Activated CD4-positive, alpha-beta T cell treated with anti-CD3 and anti-CD28 coated beads, Interleukin-10, Interleukin-2, amounts not matched to agents 100 ng/mL and 50 ng/mL, durations not matched to agents 16 hours and 8 hours (primary cell): ENCODE results near the gene ADPRH.
"Not testable (repeated sequence)": the region's sequence is repeated elsewhere in the genome, so short reads cannot be mapped to it uniquely, and the experiment has no call there.

Experiments used
- DNase-seq: peaks from one replicate; pipeline ENCODE4 v3.0.0-alpha.2; 2020

ADPRH gene

GRCh38 chr3:119579366-119580066, at the start of gene ADPRH:
ADPRH (plus strand) TSS chr3:119579492; CDS start chr3:119582170, 2,678 bp downstream.
- DNase-seq: peak; percentile 72

- no peak for DNase-seq
These were observed 49.4 kb upstream of the ADPRH start for GRCh38 chr3:119529883-119530282.

GRCh38 chr3:119530456-119530855, 48.8 kb upstream of the ADPRH start:
- no peak for DNase-seq

- DNase-seq: no peak
These were observed 48.1 kb upstream of the ADPRH start for GRCh38 chr3:119531151-119531550.

- no peak for DNase-seq
These were observed 45.0 kb upstream of the ADPRH start for GRCh38 chr3:119534296-119534695.

GRCh38 chr3:119536757-119537156, 42.5 kb upstream of the ADPRH start:
- no peak for DNase-seq

GRCh38 chr3:119538772-119539171, 40.5 kb upstream of the ADPRH start:
- no peak for DNase-seq

GRCh38 chr3:119541547-119541946, 37.7 kb upstream of the ADPRH start:
- DNase-seq: no peak

- no peak for DNase-seq
These were observed 37.0 kb upstream of the ADPRH start for GRCh38 chr3:119542168-119542767.

GRCh38 chr3:119543147-119543546, 36.1 kb upstream of the ADPRH start:
- DNase-seq: no peak

GRCh38 chr3:119547227-119547626, 32.1 kb upstream of the ADPRH start:
- no peak for DNase-seq

GRCh38 chr3:119548341-119548740, 31.0 kb upstream of the ADPRH start:
- DNase-seq: no peak

- no peak for DNase-seq
These were observed 28.9 kb upstream of the ADPRH start for GRCh38 chr3:119550192-119550910.

- DNase-seq: no peak
These were observed 27.7 kb upstream of the ADPRH start for GRCh38 chr3:119551598-119551997.

GRCh38 chr3:119552928-119553327, 26.4 kb upstream of the ADPRH start:
- DNase-seq: not testable (repeated sequence)

- no peak for DNase-seq
These were observed 25.4 kb upstream of the ADPRH start for GRCh38 chr3:119553823-119554415.

GRCh38 chr3:119555309-119555735, 24.0 kb upstream of the ADPRH start:
- DNase-seq: no peak

GRCh38 chr3:119555929-119556328, 23.4 kb upstream of the ADPRH start:
- no peak for DNase-seq

- DNase-seq: no peak
These were observed 22.0 kb upstream of the ADPRH start for GRCh38 chr3:119557192-119557876.

GRCh38 chr3:119557877-119558269, 21.4 kb upstream of the ADPRH start:
- peak; percentile 38 for DNase-seq

- DNase-seq: no peak
These were observed 20.5 kb upstream of the ADPRH start for GRCh38 chr3:119558626-119559317.

- DNase-seq: peak; percentile 89
These were observed 19.8 kb upstream of the ADPRH start, which contains the start of gene CD80 for GRCh38 chr3:119559441-119559963. CD80 (minus strand) TSS chr3:119559614; CDS start chr3:119557728, 1,886 bp downstream.
